Dedifferentiated amniotic fluid mesenchymal stem cell (primary cell): ENCODE measurements around the gene GCNA.

Experiments used
- DNase-seq: peaks from one replicate; pipeline ENCODE4 v3.0.0-alpha.2; 2016; ENCODE audit errors: extremely low spot score

GCNA gene, protein sequence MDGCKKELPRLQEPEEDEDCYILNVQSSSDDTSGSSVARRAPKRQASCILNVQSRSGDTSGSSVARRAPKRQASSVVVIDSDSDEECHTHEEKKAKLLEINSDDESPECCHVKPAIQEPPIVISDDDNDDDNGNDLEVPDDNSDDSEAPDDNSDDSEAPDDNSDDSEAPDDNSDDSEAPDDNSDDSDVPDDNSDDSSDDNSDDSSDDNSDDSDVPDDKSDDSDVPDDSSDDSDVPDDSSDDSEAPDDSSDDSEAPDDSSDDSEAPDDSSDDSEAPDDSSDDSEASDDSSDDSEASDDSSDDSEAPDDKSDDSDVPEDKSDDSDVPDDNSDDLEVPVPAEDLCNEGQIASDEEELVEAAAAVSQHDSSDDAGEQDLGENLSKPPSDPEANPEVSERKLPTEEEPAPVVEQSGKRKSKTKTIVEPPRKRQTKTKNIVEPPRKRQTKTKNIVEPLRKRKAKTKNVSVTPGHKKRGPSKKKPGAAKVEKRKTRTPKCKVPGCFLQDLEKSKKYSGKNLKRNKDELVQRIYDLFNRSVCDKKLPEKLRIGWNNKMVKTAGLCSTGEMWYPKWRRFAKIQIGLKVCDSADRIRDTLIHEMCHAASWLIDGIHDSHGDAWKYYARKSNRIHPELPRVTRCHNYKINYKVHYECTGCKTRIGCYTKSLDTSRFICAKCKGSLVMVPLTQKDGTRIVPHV

DNA sequence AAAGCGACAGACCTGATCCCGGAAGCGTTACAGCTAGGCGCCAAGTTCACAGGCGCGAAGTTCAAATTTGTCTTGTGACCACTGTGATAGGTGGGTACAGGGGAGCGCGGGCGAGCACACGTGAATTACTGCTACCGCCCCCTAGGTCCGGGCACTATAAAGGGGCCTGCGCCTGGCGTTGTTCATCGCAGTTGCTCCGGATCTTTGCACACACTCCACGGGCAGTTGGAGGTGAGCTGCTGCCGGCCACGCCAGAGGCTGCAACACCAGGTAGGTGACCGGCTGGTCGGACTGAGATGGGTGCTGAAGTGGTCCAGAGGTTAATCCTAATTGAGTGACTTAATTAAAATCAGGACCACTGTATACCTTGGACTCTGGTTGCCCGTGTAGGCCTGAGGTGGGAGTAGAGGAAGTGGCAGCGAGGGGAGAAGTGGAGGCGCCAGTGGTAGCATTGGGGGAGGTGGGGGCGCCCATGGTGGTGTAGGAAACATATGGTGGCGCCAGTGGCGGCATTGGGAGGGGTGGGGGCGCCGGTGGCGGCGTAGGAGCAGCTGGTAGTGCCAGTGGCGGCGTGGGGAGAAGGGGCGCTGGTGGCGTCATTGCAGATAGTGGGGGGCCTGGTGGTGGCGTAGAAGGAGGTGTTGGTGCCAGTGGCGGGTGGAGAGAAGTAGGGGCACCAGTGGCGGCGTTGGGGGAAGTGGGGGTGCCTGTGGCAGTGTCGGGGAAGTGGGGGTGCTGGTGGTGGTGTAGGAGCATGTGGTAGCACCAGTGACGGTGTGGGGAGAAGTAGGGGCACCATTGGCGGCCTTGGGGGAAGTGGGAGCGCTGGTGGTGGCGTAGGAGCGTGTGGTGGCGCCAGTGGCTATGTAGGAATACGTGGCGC lies at the start of gene GCNA:
Gene GCNA, plus strand, starts transcription at position 185 of the 883 bp plus-strand sequence. CDS start 2,385 bp downstream, outside the sequence.
- DNase-seq, result no peak

GRCh38 chrX:71532078-71532752 lies 46.0 kb upstream of the GCNA start:
- no peak for DNase-seq

- peak; percentile 97 for DNase-seq
Observed at GRCh38 chrX:71532753-71533425, 45.3 kb upstream of the GCNA start, which contains the start of gene OGT. OGT (plus strand) TSS chrX:71533104; CDS start chrX:71533300, 196 bp downstream.

GRCh38 chrX:71533516-71533850 lies 44.8 kb upstream of the GCNA start:
- DNase-seq, result no peak

GRCh38 chrX:71533851-71534561 lies 44.2 kb upstream of the GCNA start:
- DNase-seq, result peak; percentile 37

GRCh38 chrX:71534773-71535544 lies 43.3 kb upstream of the GCNA start:
- no peak for DNase-seq

DNA sequence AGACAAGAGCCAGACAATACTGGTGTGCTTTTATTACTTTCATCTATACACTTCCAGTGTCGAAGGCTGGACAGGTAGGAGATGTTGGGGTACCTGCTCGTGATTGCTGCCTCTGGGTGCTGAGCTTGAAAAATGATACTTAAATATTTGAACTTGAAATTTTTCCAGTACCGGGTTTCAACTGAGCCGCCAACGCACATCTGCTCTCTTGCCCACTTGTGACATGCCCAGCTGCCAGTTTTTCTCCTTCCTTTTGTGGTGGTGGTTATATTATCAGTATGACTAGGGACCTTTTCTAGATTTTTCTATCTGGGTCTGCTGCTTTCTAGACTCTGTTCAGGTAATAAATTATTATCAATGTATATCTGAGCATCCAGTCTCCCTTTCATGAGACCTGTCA lies 42.0 kb upstream of the GCNA start:
- no peak for DNase-seq

DNA sequence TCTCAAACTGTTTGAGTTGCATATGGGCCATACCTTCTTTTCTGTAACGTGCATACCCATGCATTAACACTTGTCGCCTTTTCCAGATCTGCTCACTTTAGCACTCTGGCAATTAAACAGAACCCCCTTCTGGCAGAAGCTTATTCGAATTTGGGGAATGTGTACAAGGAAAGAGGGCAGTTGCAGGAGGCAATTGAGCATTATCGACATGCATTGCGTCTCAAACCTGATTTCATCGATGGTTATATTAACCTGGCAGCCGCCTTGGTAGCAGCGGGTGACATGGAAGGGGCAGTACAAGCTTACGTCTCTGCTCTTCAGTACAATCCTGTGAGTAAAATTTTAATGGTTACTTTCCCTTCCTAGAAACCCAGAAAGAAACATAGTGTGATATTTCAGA lies 40.5 kb upstream of the GCNA start:
- no peak for DNase-seq

DNA sequence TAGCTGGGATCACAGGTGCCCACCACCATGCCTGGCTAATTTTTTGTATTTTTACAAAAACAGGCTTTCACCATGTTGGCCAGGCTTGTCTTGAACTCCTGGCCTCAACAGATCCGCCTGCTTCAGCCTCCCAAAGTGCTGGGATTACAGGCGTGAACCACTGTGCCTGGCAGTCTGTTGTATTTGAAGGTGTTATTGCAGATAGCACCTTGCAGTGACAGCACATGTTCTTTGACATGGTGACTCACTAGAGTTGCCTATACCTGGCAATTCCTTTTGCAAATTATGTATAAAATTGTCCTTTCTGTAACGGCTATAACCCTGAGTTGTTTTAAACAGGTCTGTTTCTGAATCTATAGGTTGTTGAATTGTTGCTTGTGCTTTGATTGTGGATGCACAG lies 37.4 kb upstream of the GCNA start:
- no peak for DNase-seq

DNA sequence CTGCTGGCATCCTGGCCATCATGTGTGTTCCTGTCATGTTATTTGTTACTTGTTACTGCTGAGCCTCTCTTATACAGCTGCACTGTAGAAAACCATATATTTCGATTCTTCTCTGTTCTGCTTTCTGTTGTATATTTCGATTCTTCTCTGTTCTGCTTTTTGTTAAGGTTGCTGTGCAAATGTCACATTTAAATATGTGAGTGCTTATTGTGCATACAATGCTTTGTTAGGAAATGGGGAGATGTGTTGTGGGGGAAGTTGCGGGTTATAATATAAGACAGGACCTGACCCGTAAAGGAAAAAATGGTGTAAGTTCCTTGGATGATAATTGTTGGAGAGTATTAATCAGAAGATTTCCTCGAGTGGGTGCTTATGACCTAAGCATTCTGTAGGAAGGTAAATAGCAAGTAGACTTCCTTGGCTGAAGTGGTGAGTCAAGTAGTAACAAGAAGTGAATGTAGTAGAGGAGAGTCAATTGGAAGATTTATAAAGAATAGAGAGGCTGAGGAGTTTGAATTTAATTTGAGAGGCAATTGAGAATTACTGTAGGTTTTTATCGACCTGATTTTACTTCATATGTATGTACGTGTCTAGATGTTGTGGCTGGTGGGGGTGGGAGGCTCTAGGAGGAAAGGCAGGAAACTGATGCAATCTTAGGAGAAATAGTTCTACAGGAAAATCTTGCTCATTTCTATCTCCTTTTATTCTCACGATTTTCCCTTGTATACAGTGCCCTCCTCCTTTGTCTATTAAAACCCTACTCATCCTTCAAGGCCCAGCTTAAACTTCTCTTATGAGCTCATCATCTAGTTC lies 36.8 kb upstream of the GCNA start:
- DNase-seq, result peak; percentile 60

DNA sequence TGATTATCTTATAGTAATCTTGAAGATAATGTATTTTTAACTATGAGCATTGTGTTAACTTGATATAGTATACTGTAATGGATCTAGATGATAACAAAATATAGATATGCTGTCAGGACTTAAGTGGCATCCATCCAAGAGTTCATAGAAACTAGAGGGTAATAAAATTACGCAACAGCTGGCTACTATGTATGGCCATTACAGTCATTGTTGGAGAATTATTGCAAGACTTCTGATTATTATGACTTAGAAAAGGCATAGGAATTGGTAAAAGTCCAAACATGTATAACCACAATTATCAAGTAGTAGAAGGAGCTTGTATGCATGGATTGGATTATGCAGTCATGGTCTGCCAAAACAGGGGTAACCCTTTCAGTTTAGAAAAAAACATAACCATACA lies 35.8 kb upstream of the GCNA start:
- peak; percentile 31 for DNase-seq

DNA sequence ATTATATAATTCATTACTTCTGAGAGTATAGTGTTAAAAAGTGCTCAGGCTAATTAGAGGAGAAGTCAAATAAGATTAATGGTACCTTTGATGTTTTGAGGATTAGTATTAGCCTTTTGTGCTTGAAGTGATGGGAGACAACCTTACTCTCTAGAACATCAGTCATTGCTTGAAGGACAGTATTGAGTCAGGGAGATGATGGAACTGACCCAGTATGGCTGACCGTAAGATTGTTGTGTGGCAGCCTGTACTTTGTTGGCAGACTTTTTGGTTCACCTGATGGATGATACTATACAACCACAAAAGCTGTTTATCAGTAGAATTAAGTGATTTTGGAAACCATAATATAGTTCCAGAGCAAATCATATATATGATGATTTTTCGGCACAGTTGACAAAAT lies 35.4 kb upstream of the GCNA start:
- DNase-seq, result no peak

- peak; percentile 49 for DNase-seq
Observed at GRCh38 chrX:71543316-71543715, 34.9 kb upstream of the GCNA start.

- DNase-seq, result no peak
Observed at GRCh38 chrX:71545364-71545763, 32.9 kb upstream of the GCNA start.

DNA sequence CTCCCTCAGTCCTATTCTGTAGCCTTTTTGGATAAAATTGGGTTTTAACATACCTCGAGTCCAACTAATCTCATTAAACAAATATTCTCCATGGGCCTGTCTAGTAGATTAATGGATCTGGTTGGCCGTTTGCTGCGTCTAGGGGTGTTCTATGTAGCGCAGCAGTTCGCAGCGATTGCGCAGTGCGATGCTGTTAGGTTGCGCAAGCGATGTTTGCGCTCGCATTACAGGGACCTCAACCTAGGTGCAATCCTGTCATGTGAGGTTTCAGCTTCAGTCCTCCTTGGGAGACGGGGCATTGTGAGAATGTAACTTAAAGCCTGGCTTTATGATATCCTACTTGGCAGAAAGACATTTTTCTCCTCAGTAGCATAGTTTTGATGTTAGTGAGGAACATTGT lies 31.4 kb upstream of the GCNA start:
- DNase-seq, result no peak

DNA sequence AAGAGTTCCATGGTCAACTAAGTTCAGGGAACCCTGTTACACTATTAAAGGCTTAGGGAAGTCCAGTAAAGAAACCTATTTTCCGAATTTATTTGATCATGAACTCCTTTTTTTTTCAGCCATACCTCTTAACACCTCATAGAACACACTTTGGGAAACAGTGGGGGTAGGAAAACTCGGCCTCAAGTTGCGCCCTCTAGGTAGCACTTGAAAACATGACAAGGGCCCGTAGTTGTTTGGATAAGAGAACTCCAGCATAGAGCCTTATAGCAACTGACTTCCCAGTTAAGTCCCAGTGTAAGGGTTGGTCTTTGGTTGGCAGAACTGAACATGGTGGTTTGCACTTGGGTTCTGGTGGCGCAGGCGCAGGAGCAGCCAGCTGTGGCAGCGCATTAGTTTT lies 30.9 kb upstream of the GCNA start:
- DNase-seq, result no peak

GRCh38 chrX:71549986-71550385 lies 28.3 kb upstream of the GCNA start:
- no peak for DNase-seq

DNA sequence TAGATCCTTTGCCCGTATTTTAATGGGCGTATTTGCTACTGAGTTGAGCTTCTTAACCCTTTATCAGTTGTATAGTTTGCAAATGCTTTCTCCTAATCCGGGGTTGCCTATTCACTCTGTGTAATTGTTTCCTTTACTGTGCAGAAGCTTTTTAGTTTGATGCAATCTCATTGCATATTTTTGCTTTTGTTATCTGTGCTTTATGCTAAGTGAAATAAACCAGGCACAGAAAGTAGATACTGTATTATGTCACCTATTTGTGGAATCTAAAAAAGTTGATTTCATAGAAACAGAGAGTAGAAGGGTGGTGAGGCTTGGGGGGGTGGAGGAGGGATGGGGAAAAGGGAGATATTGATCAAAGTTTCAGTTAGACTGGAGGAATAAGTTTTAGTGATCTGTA lies 27.7 kb upstream of the GCNA start:
- DNase-seq, result no peak

DNA sequence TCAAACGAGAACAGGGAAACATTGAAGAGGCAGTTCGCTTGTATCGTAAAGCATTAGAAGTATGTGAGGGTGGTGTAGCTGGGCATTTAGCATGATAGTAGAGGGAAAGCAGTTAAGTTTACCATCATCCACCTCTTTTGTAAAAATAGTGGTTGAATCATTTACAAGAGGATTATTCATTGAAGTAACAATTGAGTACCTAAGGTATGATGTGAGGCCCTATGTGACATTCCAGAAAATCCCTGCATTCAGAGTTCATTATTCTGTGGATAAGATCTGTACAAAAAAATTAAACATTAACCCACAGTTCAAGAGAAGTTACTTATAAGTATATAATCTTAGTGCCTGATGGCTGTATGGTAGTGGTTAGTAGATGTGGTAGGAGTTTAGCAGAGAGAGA lies 22.2 kb upstream of the GCNA start:
- no peak for DNase-seq
